IPS-20b (cell line): ENCODE data around the gene GPC5.

Source experiments
- H3K27ac ChIP-seq: one replicate; pipeline ENCODE4 v1.5.1; 2013; ENCODE audit warnings: low read length
- H3K27me3 ChIP-seq: 2 replicates; pipeline ENCODE4 v1.6.1; 2013; ENCODE audit warnings: mild to moderate bottlenecking, low read length, inconsistent platforms; ENCODE audit not compliant: insufficient read depth
- H3K36me3 ChIP-seq: 2 replicates; pipeline ENCODE4 v1.6.1; 2013; ENCODE audit warnings: low read depth, mild to moderate bottlenecking, inconsistent platforms, low read length, moderate library complexity; ENCODE audit not compliant: insufficient read depth
- H3K4me1 ChIP-seq: 2 replicates; pipeline ENCODE4 v1.6.1; 2013; ENCODE audit warnings: mild to moderate bottlenecking, control low read depth, inconsistent platforms, low read length, moderate library complexity; ENCODE audit not compliant: insufficient read depth
- H3K4me3 ChIP-seq: 2 replicates; pipeline ENCODE4 v1.5.1; 2013; ENCODE audit warnings: mild to moderate bottlenecking, low read length, inconsistent platforms
- H3K9ac ChIP-seq: 2 replicates; pipeline ENCODE4 v1.6.1; 2013; ENCODE audit warnings: low read depth, mild to moderate bottlenecking, inconsistent platforms, low read length, moderate library complexity
- H3K9me3 ChIP-seq: 2 replicates; pipeline ENCODE4 v1.6.1; 2013; ENCODE audit warnings: mild to moderate bottlenecking, low read depth, low read length, inconsistent platforms; ENCODE audit not compliant: insufficient read depth

GPC5 gene

DNA sequence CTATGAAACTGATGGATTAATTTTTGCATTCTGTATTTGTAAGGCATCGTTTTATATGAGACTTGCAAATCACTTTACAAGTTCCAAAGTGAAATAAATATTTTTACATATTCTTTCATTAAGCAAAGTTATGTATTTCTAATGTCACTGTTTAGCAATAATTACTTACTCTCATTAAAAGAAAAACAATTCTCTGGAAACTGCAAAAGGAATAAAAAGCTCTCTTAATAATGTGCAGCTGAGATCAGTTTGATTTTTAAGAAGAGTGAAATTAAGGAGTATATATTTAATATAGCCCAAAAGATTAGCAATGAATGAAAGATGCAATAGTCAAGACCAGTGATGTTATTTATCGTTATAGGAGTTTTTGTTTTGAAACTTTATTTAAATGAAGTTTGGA lies 155.2 kb downstream of the GPC5 start:
- H3K27ac ChIP-seq = no peak overlapping the region
- H3K9ac ChIP-seq = no peak overlapping the region
- no peaks in the 10 kb centered on the region for H3K36me3 ChIP-seq
- no peak overlapping the region for H3K4me3 ChIP-seq
- peaks cover 19% of the 10 kb centered on the region; the same call in 1 of the 2 replicates for H3K9me3 ChIP-seq
- no peaks in the 10 kb centered on the region for H3K4me1 ChIP-seq
- H3K27me3 ChIP-seq = no peaks in the 10 kb centered on the region

DNA sequence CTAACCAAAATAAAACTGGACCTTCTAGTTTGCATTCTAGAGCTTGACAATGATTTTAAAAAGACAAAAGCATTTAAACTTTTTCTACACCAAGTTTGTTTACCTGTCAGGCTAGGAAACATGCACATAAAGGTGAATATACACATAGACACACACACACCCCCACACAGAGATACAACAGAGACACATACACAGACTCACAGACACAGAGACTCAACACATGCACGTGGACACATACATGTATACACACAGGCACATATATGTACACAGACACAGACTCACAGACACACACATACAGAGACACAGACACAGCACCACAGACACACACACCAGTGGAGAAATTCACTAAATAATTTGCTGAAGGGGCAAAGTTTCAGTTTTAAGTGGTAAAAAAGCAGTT lies 155.7 kb downstream of the GPC5 start:
- H3K4me3 ChIP-seq = no peak overlapping the region
- H3K4me1 ChIP-seq = no peaks in the 10 kb centered on the region
- H3K36me3 ChIP-seq = no peaks in the 10 kb centered on the region
- H3K9ac ChIP-seq = no peak overlapping the region
- no peaks in the 10 kb centered on the region for H3K27me3 ChIP-seq
- H3K27ac ChIP-seq = no peak overlapping the region
- peaks cover 19% of the 10 kb centered on the region; the same call in 1 of the 2 replicates for H3K9me3 ChIP-seq

DNA sequence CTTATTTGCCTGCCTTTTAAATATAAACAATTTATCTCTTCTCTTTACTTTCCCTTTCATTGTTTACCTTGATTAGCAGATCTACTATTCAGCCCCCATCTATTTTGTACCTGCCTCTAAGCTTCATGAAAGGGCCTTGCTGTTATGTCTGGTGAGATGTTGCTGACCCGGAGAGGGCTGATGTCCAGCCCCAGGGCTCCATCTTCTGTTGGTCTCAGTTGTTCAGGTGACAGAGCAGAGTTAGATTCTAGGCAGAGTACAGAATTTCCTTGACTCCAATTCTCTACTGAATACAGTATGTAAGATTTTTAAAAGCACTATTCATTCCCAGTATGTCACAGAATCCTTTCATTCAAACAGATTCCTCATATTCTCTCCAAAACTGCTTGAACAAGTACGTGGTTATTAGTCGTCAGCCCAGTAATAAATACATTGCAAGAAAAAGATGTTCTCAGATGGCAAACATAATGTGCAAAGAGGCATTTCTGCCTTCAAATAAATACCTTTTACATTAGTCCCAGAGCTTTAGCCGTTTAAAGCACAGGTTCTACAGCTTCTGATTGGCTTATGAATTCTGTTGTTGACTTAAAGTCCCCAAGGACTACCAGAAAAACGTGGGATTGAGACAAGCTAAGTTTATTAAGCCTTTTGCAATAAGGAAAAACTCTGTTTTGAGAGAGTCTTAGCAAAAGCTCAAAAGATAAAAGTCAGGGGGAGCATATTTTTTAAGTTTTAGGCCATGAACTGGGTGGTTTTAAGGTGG lies 159.1 kb downstream of the GPC5 start:
- Histone ChIP-seq H3K27me3 (no peaks in the 10 kb centered on the region), H3K9ac (no peak overlapping the region), H3K36me3 (no peaks in the 10 kb centered on the region), H3K4me3 (no peak overlapping the region), H3K27ac (no peak overlapping the region), H3K4me1 (no peaks in the 10 kb centered on the region), H3K9me3 (peaks cover 5% of the 10 kb centered on the region; the same call in 1 of the 2 replicates)

DNA sequence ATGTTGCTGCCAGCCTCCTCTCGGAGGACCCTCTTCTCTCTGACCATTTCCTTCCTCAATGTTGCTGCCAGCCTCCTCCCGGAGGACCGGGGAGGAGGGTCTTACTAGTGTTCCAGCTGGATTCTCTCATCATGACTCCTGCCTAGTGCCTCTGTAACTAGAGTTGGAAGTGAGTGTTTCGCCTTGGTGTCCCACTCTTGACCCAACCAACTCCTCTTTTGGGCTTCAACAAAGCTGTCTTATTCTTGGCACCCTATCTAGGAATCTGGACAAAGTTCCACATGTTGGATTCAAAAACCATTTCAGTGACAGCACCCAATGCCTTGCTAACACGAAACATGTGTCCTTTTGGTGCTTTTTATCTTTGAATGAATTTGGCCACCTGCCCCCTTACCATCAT lies 165.4 kb downstream of the GPC5 start:
- Histone ChIP-seq H3K9ac (no peak overlapping the region), H3K4me1 (no peaks in the 10 kb centered on the region), H3K27ac (no peak overlapping the region), H3K4me3 (no peak overlapping the region), H3K9me3 (no peaks in the 10 kb centered on the region), H3K27me3 (no peaks in the 10 kb centered on the region), H3K36me3 (no peaks in the 10 kb centered on the region)

DNA sequence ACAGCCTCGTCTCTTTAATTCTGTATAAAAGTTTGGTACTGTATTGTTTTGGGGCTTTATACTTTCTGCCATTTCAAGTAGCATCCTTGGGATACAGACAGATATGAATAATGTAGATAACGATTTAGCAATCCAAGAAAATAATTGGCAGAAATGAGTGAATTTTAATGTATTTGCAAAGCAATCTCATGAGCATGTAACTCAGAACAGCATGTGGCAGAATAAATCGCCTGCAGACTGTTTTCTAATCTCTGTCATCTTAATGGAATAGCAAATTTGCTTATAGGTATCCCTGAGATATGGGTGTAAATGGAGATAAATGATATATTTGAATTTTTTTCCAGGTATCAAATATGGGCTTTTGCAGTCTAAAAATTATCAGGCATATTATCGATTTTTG lies 166.0 kb downstream of the GPC5 start:
- Histone ChIP-seq H3K27ac (no peak overlapping the region), H3K9ac (no peak overlapping the region), H3K4me3 (no peak overlapping the region), H3K4me1 (no peaks in the 10 kb centered on the region), H3K9me3 (no peaks in the 10 kb centered on the region), H3K36me3 (no peaks in the 10 kb centered on the region), H3K27me3 (no peaks in the 10 kb centered on the region)

DNA sequence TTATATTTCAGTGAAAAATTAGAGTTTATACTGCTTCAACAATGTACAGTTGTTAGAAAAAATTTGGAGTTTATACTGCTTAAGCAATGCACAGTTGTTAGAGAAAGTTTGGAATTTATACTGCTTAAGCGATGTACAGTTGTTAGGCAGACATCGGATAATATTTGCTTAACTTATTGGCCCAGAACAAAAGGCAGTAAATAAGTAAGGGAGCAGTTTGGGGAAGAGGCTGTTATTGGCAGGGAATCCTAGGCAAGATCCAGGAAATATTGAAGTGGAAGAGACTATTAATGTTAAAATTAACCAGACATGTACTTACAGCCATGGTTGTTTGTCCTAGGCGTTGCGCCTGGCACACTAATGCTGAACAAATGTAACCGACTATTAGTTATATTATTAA lies 166.9 kb downstream of the GPC5 start:
- Histone ChIP-seq H3K4me1 (no peaks in the 10 kb centered on the region), H3K9me3 (no peaks in the 10 kb centered on the region), H3K27me3 (no peaks in the 10 kb centered on the region), H3K36me3 (no peaks in the 10 kb centered on the region), H3K27ac (no peak overlapping the region), H3K9ac (no peak overlapping the region), H3K4me3 (no peak overlapping the region)

DNA sequence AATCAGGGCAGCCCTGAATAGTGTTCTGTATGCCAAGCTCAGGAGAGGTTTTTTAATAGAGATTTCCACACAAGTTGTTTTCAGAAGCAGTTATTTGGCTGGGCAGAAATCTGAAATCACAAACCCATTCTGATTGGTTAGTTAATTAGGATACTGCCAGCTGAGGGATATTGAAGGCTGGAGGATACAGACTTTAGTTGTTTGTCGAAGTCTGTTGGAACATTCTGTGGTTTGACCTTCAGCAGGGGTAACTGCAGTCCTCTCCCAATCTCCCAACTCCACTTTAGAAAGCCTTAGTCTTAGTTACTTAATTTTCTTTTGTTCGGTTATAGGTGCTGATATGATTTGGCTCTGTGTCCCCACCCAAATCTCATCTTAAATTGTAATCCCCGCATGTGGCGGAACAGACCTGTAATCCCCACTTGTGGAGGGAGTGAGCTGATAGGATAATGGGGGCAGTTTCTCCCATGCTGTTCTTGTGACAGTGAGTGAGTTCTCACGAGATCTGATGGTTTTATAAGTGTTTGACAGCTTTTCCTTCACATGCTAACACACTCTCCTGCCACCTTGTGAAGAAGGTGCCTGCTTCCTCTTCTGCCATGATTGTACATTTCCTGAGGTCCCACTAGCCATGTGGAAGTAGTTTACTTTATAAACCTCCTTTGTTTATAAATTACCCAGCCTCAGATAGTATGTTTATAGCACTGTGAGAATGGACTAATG lies 169.2 kb downstream of the GPC5 start:
- H3K36me3 ChIP-seq = no peaks in the 10 kb centered on the region
- H3K9me3 ChIP-seq = no peaks in the 10 kb centered on the region
- no peaks in the 10 kb centered on the region for H3K4me1 ChIP-seq
- H3K27ac ChIP-seq = no peak overlapping the region
- H3K9ac ChIP-seq = no peak overlapping the region
- no peaks in the 10 kb centered on the region for H3K27me3 ChIP-seq
- no peak overlapping the region for H3K4me3 ChIP-seq

DNA sequence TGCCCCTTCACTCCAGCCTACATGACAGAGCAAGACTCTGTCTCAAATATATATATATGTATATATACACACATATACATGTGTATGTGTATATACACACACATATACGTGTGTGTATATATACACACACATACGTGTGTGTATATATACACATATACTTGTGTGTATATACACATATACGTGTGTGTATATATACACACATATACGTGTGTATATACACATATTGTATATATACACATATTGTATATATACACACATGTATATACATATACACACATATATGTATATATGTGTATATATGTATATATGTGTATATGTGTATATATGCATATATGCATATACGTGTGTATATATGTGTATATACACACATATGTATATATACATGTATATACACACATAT lies 173.3 kb downstream of the GPC5 start:
- H3K36me3 ChIP-seq = no peaks in the 10 kb centered on the region
- no peaks in the 10 kb centered on the region for H3K4me1 ChIP-seq
- no peak overlapping the region for H3K4me3 ChIP-seq
- H3K27me3 ChIP-seq = no peaks in the 10 kb centered on the region
- no peaks in the 10 kb centered on the region for H3K9me3 ChIP-seq
- H3K9ac ChIP-seq = no peak overlapping the region
- H3K27ac ChIP-seq = no peak overlapping the region

DNA sequence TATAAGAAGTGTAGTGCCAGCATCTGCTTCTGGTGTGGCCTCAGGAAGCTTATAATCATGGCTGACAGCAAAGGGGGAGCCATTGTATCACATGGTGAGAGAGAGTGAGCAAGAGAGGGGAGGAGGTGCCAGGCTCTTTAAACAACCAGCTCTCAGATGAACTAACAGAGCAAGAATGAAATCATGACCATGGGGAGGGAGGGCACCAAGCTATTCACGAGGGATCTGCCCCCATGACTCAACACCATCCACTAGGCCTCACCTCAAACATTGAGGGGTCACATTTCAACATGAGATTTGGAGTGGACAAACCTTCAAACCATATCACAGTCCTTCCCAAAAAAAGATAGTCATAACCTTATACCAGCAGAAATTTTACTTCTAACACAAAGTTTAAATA lies 174.0 kb downstream of the GPC5 start:
- H3K36me3 ChIP-seq = no peaks in the 10 kb centered on the region
- no peak overlapping the region for H3K9ac ChIP-seq
- H3K27me3 ChIP-seq = no peaks in the 10 kb centered on the region
- H3K9me3 ChIP-seq = no peaks in the 10 kb centered on the region
- H3K27ac ChIP-seq = no peak overlapping the region
- H3K4me3 ChIP-seq = no peak overlapping the region
- no peaks in the 10 kb centered on the region for H3K4me1 ChIP-seq

DNA sequence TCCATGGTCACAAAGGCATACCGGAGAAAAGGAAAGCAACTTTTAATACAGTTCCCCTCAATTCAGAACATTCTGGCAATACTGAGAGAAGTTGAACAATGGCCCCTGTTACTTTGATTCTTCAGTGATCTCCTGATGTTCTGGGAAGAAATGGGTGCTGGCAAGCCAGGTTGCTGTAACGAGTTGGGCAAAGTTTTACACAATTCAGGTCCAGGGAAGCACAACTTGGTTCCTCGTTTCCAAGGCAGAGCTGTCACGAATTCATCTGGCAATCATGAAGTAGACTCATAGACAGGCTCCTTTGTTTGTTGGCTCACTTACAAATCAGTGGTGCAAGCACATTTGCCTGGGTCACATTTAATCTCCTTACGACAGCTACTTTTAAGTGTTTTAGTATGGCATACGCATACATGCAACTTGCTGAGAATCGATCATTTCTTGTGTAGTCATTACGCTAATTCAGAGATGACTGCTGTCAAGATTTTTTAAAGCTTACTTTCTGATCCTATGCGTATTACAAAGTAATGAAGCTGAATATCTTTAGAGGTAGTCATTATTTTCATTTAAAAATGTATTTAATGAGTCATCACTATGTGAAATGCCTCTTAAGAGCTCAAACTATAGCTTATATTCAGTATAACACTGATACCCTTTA lies 174.7 kb downstream of the GPC5 start:
- Histone ChIP-seq H3K4me1 (no peaks in the 10 kb centered on the region), H3K27ac (no peak overlapping the region), H3K27me3 (no peaks in the 10 kb centered on the region), H3K36me3 (no peaks in the 10 kb centered on the region), H3K9ac (no peak overlapping the region), H3K9me3 (no peaks in the 10 kb centered on the region), H3K4me3 (no peak overlapping the region)

DNA sequence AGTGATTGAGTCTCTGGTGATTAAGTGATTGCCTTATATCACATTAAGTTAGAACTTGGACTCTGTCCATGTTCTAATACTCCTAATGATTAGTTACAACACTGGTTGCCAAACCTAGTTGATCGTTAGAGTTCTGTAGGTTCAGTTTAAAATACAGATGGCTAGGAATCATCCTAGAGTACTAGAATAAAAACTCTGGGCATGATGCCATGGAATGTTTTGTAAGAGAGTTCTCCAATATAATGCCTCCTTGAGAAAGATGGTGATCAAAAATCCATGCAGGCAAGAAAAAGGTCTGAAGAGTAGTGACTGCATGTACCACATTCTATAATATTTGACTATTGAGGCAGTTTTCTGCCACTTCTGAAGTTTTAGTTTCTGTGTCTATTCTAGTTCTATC lies 176.3 kb downstream of the GPC5 start:
- H3K9me3 ChIP-seq = no peaks in the 10 kb centered on the region
- H3K9ac ChIP-seq = no peak overlapping the region
- H3K27ac ChIP-seq = no peak overlapping the region
- no peaks in the 10 kb centered on the region for H3K4me1 ChIP-seq
- H3K4me3 ChIP-seq = no peak overlapping the region
- no peaks in the 10 kb centered on the region for H3K27me3 ChIP-seq
- H3K36me3 ChIP-seq = no peaks in the 10 kb centered on the region

DNA sequence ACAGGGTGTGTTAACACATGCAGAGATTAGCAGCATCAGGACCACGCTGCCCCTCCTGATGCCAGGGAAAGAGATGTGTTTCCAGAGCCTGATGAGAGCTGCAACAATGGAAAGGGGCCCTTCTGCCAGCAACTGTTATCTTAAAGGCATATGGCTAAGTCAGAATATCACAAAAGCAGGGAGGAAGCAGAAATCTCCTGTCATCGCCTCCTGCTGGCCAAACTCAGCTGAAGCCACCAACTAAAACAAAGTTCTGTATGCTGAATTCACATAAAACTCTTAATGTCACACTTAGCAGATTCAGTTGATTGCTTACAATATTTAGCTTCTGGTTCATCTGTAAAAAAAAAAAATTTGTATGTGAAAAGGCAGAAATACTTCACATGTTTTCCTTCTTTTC lies 178.2 kb downstream of the GPC5 start:
- H3K4me1 ChIP-seq = no peaks in the 10 kb centered on the region
- H3K4me3 ChIP-seq = no peak overlapping the region
- H3K36me3 ChIP-seq = no peaks in the 10 kb centered on the region
- no peak overlapping the region for H3K27ac ChIP-seq
- H3K9ac ChIP-seq = no peak overlapping the region
- no peaks in the 10 kb centered on the region for H3K27me3 ChIP-seq
- H3K9me3 ChIP-seq = no peaks in the 10 kb centered on the region
